Upper lobe of left lung (tissue), 4 donors: ENCODE data around the gene ELFN2.

ENCODE experiments used
- POLR2AphosphoS5 ChIP-seq, 2 donors: sonication (generic); formaldehyde crosslinking; IDR thresholded peaks; one replicate each; pipeline ENCODE4 v1.5.1; 2017; ENCODE audit warnings: antibody characterized with exemption in 2 of 2
- TF ChIP-seq, protein P1 (sequence below), 6 experiments: fragments of 450-650 bp in 4 of 6; fragments of 200-600 bp in 2 of 6; sonication (generic) in 2 of 6; IDR thresholded peaks; one replicate each; pipeline ENCODE4 v1.5.1; 2016 to 2019; ENCODE audit warnings: antibody characterized with exemption in 6 of 6

DNA sequence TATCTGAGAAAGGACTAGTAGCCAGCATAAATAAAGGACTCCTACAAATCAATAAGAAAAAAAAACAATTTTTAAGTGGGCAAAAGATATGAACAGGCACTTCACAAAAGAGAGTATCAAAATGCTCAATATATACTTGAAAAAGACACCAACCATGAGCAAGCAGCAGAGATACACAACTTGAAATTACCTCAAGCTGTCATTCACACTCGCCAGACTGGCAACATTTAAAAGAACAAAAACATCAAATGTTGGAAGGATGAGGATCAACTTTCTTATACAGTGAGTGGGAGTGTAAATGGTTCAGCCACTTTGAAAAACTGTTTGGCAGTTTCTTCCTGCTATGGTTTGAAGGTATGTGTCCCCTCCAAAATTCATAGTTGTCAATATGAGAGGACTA is 23.9 kb upstream of the ELFN2 start:
- TF ChIP-seq, protein P1, sequence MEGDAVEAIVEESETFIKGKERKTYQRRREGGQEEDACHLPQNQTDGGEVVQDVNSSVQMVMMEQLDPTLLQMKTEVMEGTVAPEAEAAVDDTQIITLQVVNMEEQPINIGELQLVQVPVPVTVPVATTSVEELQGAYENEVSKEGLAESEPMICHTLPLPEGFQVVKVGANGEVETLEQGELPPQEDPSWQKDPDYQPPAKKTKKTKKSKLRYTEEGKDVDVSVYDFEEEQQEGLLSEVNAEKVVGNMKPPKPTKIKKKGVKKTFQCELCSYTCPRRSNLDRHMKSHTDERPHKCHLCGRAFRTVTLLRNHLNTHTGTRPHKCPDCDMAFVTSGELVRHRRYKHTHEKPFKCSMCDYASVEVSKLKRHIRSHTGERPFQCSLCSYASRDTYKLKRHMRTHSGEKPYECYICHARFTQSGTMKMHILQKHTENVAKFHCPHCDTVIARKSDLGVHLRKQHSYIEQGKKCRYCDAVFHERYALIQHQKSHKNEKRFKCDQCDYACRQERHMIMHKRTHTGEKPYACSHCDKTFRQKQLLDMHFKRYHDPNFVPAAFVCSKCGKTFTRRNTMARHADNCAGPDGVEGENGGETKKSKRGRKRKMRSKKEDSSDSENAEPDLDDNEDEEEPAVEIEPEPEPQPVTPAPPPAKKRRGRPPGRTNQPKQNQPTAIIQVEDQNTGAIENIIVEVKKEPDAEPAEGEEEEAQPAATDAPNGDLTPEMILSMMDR (IDR thresholded peaks at IDR 0.05): no peak
- no peak for TF ChIP-seq POLR2AphosphoS5 (IDR thresholded peaks at IDR 0.05)
